Spleen (tissue), 7 donors: ENCODE results near the gene MYL3.

Experiments
- POLR2A ChIP-seq, 3 donors: fragments of 450-650 bp; IDR thresholded peaks; one replicate each; pipeline ENCODE4 v1.5.1; 2017; ENCODE audit warnings: antibody characterized with exemption in 3 of 3, mild to moderate bottlenecking in 1 of 3
- POLR2AphosphoS5 ChIP-seq, 3 donors: sonication (generic); formaldehyde crosslinking; IDR thresholded peaks; one replicate each; pipeline ENCODE4 v1.5.1; 2017; ENCODE audit warnings: antibody characterized with exemption in 3 of 3
- TF ChIP-seq, protein P1 (sequence below), 11 experiments: fragments of 200-600 bp in 7 of 11; fragments of 450-650 bp in 4 of 11; sonication (generic) in 4 of 11; IDR thresholded peaks in 8 of 11; conservative IDR thresholded peaks in 3 of 11; 1 replicate in 7 of 11; 2 replicates in 4 of 11; pipeline versions ENCODE4 v1.4.0 to v1.8.0; 2016 to 2021; ENCODE audit warnings: antibody characterized with exemption in 11 of 11, inconsistent platforms in 4 of 11, mild to moderate bottlenecking in 1 of 11
- donor health status: DM: no; HTN: no; CAD: no; lungs with moderate emphysema.
- donor health status: DM: no; HTN: no; CAD: no.
- donor health status: DM: no; HTN: no; CAD: no.

DNA sequence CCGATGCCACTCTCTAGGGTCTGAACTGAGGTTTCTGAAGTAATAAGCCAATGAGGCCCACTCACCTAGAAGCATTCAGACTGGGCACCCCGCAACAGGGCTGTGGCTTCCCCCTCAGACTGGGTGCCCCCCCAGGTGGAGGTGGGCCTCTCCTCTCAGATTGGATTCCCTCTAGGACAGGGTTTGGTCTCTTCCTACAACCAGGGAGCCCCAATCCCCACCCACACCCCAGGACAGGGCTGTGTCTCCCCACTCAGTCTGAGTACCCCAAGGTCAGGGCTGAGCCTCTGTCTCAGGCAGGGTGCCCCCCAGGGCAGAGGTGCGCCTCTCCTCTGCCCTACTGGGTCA lies 41.9 kb upstream of the MYL3 start:
- TF ChIP-seq, protein P1, sequence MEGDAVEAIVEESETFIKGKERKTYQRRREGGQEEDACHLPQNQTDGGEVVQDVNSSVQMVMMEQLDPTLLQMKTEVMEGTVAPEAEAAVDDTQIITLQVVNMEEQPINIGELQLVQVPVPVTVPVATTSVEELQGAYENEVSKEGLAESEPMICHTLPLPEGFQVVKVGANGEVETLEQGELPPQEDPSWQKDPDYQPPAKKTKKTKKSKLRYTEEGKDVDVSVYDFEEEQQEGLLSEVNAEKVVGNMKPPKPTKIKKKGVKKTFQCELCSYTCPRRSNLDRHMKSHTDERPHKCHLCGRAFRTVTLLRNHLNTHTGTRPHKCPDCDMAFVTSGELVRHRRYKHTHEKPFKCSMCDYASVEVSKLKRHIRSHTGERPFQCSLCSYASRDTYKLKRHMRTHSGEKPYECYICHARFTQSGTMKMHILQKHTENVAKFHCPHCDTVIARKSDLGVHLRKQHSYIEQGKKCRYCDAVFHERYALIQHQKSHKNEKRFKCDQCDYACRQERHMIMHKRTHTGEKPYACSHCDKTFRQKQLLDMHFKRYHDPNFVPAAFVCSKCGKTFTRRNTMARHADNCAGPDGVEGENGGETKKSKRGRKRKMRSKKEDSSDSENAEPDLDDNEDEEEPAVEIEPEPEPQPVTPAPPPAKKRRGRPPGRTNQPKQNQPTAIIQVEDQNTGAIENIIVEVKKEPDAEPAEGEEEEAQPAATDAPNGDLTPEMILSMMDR (IDR thresholded peaks at IDR 0.05 in 8 of 11, conservative IDR thresholded peaks at IDR 0.05 in 3 of 11): no peak
- TF ChIP-seq POLR2AphosphoS5 (IDR thresholded peaks at IDR 0.05) (no peak), POLR2A (IDR thresholded peaks at IDR 0.05) (no peak)
